Esophagus muscularis mucosa (tissue), 4 donors: ENCODE measurements around the gene RHCG. TPM values are rescaled to one million over a fixed set of nuclear protein-coding genes. Genes with fewer than 3 reads are reported as not detected.

ENCODE experiments used
- total RNA-seq, 4 donors: library from RNA; depleted of rRNA; stranded (reverse); fragments of >200 nt; gene quantifications; one replicate each; pipeline versions ENCODE4 v1.1.0 to v1.2.1, GENCODE V29; 2016

RHCG gene
- total RNA-seq, 4 donors from 2014 or later: 1.2 TPM; not detected in 3

Other genes with a start within 250 kb of the RHCG start
- 10 to 100 TPM; 51.0 to 86.0 (median 66.7) TPM for gene POLG, start 161.8 kb downstream of the RHCG start, total RNA-seq
- under 1 TPM in 3 of 4 donors, not detected in 1; under 0.01 to 0.29 (median 0.06) TPM for gene TICRR, start 78.9 kb upstream of the RHCG start, total RNA-seq
- gene KIF7, start 158.9 kb upstream of the RHCG start, total RNA-seq: 10 to 100 TPM; 10.8 to 23.6 (median 18.9) TPM
- 1 to 10 TPM in 3 of 4 donors, under 1 TPM in 1; 0.99 to 5.8 (median 2.8) TPM for gene PLIN1, start 182.8 kb upstream of the RHCG start, total RNA-seq
- gene PEX11A, start 194.2 kb upstream of the RHCG start, total RNA-seq: 10 to 100 TPM; 10.8 to 20.2 (median 15.4) TPM
- gene WDR93, start 194.2 kb upstream of the RHCG start, total RNA-seq: under 1 TPM in 3 of 4 donors, not detected in 1; 0.13 to 0.42 (median 0.17) TPM